Measurements from ENCODE around the gene CELF5.

- TF ChIP-seq POLR2A (IDR thresholded peaks at IDR 0.05) (no peak), CTCF (IDR thresholded peaks at IDR 0.05) (no peak)
These were observed 24.9 kb downstream of the CELF5 start for GRCh38 chr19:3249408-3249807.

Measured in right lobe of liver (tissue), 4 donors.